HFFc6 (cell line): ENCODE results near the gene OR4F6. TPM values are rescaled to one million over a fixed set of nuclear protein-coding genes. Genes with fewer than 3 reads are reported as not detected.
"Not testable (repeated sequence)": the region's sequence is repeated elsewhere in the genome, so short reads cannot be mapped to it uniquely, and the experiment has no call there.

ENCODE experiments used
- DNase-seq: peaks from one replicate; pipeline ENCODE4 v3.0.0-alpha.2; 2018
- H3K27ac Mint-ChIP-seq: 2 replicates; pipeline ENCODE4 v1.8.0; 2020; ENCODE audit warnings: mild to moderate bottlenecking, mixed read lengths
- H3K27me3 Mint-ChIP-seq: 2 replicates; pipeline ENCODE4 v1.8.0; 2021; ENCODE audit warnings: mild to moderate bottlenecking, moderate library complexity, mixed read lengths; ENCODE audit not compliant: insufficient read depth
- H3K36me3 Mint-ChIP-seq: 2 replicates; pipeline ENCODE4 v1.8.0; 2021; ENCODE audit warnings: low read depth, mixed read lengths
- H3K4me1 Mint-ChIP-seq: 2 replicates; pipeline ENCODE4 v1.8.0; 2020; ENCODE audit warnings: low read depth, mixed read lengths
- H3K4me3 Mint-ChIP-seq: 2 replicates; pipeline ENCODE4 v1.8.0; 2020; ENCODE audit warnings: mild to moderate bottlenecking, moderate library complexity, mixed read lengths
- H3K9me3 Mint-ChIP-seq: 2 replicates; pipeline ENCODE4 v1.8.0; 2020; ENCODE audit warnings: mild to moderate bottlenecking, mixed read lengths
- total RNA-seq, 6 experiments: library from RNA; stranded (reverse); fragmentation: NEBNext Ultra II Directional; extraction: Animal tissue kit (Norgen Biotek cat#: 25700); gene quantifications; 2 replicates in 1 of 6; 3 replicates in 5 of 6; pipeline ENCODE4 v1.2.3, GENCODE V29; 2021
- TF ChIP-seq, protein P1 (sequence below): fragments of 200-600 bp; sonication (generic); IDR thresholded peaks from 2 replicates; pipeline ENCODE4 v1.5.0; 2021; ENCODE audit warnings: antibody characterized with exemption, mild to moderate bottlenecking

Gene OR4F6
- total RNA-seq, 6 experiments from 2014 or later: not detected

DNA sequence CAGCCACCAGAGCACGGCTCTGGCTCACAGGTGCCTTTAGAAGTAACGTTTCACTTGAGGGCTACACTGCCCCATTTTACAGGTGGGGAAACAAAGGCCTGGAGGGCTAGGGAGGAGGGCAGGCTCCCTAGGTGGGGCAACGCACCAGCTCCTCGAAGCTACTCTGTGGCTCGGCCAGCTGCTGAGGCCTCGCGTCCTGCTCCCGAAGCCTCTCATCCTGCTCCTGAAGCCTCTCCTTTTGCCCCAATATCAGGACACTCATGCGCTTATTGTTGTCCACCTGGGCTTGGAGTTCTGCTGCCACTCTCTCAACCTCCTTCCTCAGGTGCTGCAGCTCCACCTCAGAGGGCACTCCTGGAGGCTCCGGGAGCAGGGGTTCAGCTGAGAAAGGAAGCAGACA lies 28.2 kb upstream of the OR4F6 start:
- no peaks in the 10 kb centered on the region for H3K36me3 Mint-ChIP-seq
- no peaks in the 10 kb centered on the region for H3K9me3 Mint-ChIP-seq
- TF ChIP-seq, protein P1, sequence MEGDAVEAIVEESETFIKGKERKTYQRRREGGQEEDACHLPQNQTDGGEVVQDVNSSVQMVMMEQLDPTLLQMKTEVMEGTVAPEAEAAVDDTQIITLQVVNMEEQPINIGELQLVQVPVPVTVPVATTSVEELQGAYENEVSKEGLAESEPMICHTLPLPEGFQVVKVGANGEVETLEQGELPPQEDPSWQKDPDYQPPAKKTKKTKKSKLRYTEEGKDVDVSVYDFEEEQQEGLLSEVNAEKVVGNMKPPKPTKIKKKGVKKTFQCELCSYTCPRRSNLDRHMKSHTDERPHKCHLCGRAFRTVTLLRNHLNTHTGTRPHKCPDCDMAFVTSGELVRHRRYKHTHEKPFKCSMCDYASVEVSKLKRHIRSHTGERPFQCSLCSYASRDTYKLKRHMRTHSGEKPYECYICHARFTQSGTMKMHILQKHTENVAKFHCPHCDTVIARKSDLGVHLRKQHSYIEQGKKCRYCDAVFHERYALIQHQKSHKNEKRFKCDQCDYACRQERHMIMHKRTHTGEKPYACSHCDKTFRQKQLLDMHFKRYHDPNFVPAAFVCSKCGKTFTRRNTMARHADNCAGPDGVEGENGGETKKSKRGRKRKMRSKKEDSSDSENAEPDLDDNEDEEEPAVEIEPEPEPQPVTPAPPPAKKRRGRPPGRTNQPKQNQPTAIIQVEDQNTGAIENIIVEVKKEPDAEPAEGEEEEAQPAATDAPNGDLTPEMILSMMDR: no peak
- no peak overlapping the region for H3K27ac Mint-ChIP-seq
- H3K27me3 Mint-ChIP-seq: peaks cover 19% of the 10 kb centered on the region
- peaks cover 4% of the 10 kb centered on the region; the same call in 1 of the 2 replicates for H3K4me1 Mint-ChIP-seq
- no peak overlapping the region for H3K4me3 Mint-ChIP-seq
- DNase-seq: no peak

GRCh38 chr15:101778576-101778975 lies 24.7 kb upstream of the OR4F6 start:
- peaks cover 19% of the 10 kb centered on the region for H3K27me3 Mint-ChIP-seq

GRCh38 chr15:101780225-101780624 lies 23.1 kb upstream of the OR4F6 start:
- peaks cover 22% of the 10 kb centered on the region for H3K27me3 Mint-ChIP-seq
- DNase-seq: peak; percentile 9
- not testable (repeated sequence) for H3K9me3 Mint-ChIP-seq, H3K36me3 Mint-ChIP-seq, H3K4me1 Mint-ChIP-seq, H3K4me3 Mint-ChIP-seq, H3K27ac Mint-ChIP-seq

More at GRCh38 chr15:101778576-101778975, 24.7 kb upstream of the OR4F6 start:
- H3K4me1 Mint-ChIP-seq, H3K9me3 Mint-ChIP-seq, DNase-seq, H3K4me3 Mint-ChIP-seq, H3K36me3 Mint-ChIP-seq, H3K27ac Mint-ChIP-seq: not testable (repeated sequence)

GRCh38 chr15:101781928-101782327 lies 21.4 kb upstream of the OR4F6 start:
- Mint-ChIP-seq H3K27me3 (peaks cover 12% of the 10 kb centered on the region), H3K4me3 (no peak overlapping the region)

GRCh38 chr15:101784644-101785043 lies 18.7 kb upstream of the OR4F6 start:
- H3K9me3 Mint-ChIP-seq: no peaks in the 10 kb centered on the region
- H3K27me3 Mint-ChIP-seq: peaks cover 5% of the 10 kb centered on the region
- H3K27ac Mint-ChIP-seq: no peak overlapping the region
- no peaks in the 10 kb centered on the region for H3K36me3 Mint-ChIP-seq
- no peak for DNase-seq
- H3K4me3 Mint-ChIP-seq: no peak overlapping the region
- TF ChIP-seq, protein P1: no peak
- peaks cover 6% of the 10 kb centered on the region; the same call in 1 of the 2 replicates for H3K4me1 Mint-ChIP-seq

More at GRCh38 chr15:101781928-101782327, 21.4 kb upstream of the OR4F6 start:
- no peak overlapping the region for H3K27ac Mint-ChIP-seq
- no peaks in the 10 kb centered on the region for H3K36me3 Mint-ChIP-seq
- H3K9me3 Mint-ChIP-seq: no peaks in the 10 kb centered on the region
- TF ChIP-seq, protein P1: no peak
- DNase-seq: no peak
- H3K4me1 Mint-ChIP-seq: peaks cover 6% of the 10 kb centered on the region; the same call in 1 of the 2 replicates

DNA sequence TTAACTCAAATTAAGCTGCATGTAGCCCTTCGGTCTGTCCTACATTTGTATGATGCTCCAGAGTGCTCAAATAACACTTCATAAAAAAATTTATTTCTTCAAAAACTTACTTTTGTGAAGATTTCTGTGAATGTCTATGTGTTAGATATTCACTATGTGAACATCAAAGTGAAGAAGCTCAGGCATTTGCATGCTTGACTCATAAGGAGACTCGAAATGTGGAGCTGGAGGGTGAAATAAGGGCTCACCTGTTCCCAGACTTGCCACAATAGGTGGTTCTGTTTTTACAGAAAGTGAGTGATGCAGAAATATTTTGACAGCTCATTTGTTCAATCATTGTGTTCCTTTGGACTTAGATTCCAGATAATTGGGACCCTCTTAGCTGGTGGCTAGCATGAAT lies 16.9 kb upstream of the OR4F6 start:
- not testable (repeated sequence) for H3K27ac Mint-ChIP-seq, H3K27me3 Mint-ChIP-seq, H3K9me3 Mint-ChIP-seq, H3K36me3 Mint-ChIP-seq, DNase-seq, H3K4me1 Mint-ChIP-seq, H3K4me3 Mint-ChIP-seq

DNA sequence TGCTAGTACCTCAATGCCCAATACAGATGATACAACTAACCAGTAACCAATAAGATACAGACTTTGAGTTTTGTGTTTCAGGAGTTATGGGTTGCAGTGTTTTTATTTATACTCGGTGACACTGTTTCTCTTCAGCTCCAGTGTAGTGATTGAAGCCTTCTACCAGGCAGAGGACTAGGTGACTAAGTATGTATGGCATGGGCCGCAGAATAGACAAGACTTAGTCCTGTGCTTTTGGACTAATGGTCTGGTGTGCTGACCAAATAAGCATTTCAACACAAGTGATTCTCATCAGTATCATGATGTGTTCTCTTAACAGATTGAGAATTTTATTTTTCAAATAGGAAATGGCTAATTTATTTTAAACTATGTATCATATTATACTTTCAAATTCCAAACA lies 15.3 kb upstream of the OR4F6 start:
- not testable (repeated sequence) for H3K9me3 Mint-ChIP-seq, DNase-seq, H3K4me3 Mint-ChIP-seq, H3K27ac Mint-ChIP-seq, H3K36me3 Mint-ChIP-seq, H3K27me3 Mint-ChIP-seq, H3K4me1 Mint-ChIP-seq

- not testable (repeated sequence) for DNase-seq, H3K36me3 Mint-ChIP-seq, H3K9me3 Mint-ChIP-seq, H3K4me1 Mint-ChIP-seq, H3K4me3 Mint-ChIP-seq, H3K27me3 Mint-ChIP-seq, H3K27ac Mint-ChIP-seq
Measured at GRCh38 chr15:101788503-101789269, 14.6 kb upstream of the OR4F6 start.

- H3K27me3 Mint-ChIP-seq, H3K36me3 Mint-ChIP-seq, H3K27ac Mint-ChIP-seq, H3K4me3 Mint-ChIP-seq, H3K9me3 Mint-ChIP-seq, DNase-seq: not testable (repeated sequence)
- H3K4me1 Mint-ChIP-seq: peaks cover 27% of the 10 kb centered on the region
Measured at GRCh38 chr15:101790748-101791147, 12.6 kb upstream of the OR4F6 start.

DNA sequence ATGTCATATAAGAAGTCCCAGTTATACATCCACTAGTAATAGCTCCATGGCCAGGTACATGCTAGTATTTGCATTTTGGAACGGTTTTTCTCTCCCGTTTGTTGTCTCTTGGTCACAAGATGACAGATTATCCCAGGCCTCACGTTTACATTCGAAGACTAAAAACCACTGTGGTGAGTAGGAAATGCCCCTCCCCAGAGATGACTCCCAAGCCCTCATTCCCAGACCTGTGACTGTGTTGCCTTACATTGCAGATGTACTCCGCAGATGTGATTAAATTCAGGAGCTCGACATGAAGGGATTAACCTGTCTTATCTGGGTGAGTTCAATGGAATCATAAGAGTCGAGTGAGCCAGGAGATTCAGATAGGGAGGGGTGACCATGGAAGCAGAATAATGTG lies 9.3 kb upstream of the OR4F6 start:
- peaks cover 40% of the 10 kb centered on the region for H3K4me1 Mint-ChIP-seq
- H3K4me3 Mint-ChIP-seq, H3K36me3 Mint-ChIP-seq, H3K27ac Mint-ChIP-seq, H3K27me3 Mint-ChIP-seq, DNase-seq, H3K9me3 Mint-ChIP-seq: not testable (repeated sequence)
